Measurements from ENCODE around the gene PDCD2L. TPM values are rescaled to one million over a fixed set of nuclear protein-coding genes. Genes with fewer than 3 reads are reported as not detected.

The PDCD2L gene
- total RNA-seq, 1 experiment from 2014 or later: 43.4 TPM

DNA sequence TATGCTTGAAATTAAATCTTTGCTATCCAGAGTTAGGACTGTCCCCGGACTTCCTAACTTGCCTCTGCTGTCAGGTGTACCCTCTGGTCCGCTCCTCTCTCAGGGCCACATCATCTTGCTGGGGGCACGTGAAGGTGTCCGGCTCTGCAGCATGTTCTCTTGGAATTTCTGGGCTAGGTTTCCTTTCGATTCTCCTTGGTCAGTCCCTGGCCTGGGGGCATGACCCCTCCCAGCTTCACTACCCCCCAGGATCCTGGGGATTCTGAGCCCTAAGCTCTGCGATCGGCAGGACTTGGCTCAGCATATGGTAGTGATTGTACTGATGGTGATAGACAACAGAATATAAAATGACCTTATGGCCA, 44.3 kb upstream of the PDCD2L start:
- no peak for TF ChIP-seq GTF2I (CRISPR knock-in tag; conservative IDR thresholded peaks at IDR 0.05)
- no peaks in the 10 kb centered on the region for H3K27me3 Mint-ChIP-seq (ENCODE audit: low read depth)
- H3K9me3 Mint-ChIP-seq: no peaks in the 10 kb centered on the region
- ChIA-PET POLR2A (interaction anchor here (0.9 kb wide), 1 partner anchor 68 kb away, joined by 3 read pairs; the partner anchor contains the start of gene UBA2), CTCF (interaction anchor here (1.0 to 1.1 kb wide), 6 partner anchors 9 to 565 kb away, joined by 3 to 6 read pairs (median 4); no protein-coding TSS in a partner anchor)
- peaks cover under 1% of the 10 kb centered on the region for H3K36me3 Mint-ChIP-seq
- peak overlapping the region; percentile 66 for H3K4me3 Mint-ChIP-seq
- no peak for DNase-seq (ENCODE audit: low spot score)
- peak overlapping the region; percentile 92 for H3K27ac Mint-ChIP-seq
- ATAC-seq: no peak
- H3K4me1 Mint-ChIP-seq: peaks cover 43% of the 10 kb centered on the region

DNA sequence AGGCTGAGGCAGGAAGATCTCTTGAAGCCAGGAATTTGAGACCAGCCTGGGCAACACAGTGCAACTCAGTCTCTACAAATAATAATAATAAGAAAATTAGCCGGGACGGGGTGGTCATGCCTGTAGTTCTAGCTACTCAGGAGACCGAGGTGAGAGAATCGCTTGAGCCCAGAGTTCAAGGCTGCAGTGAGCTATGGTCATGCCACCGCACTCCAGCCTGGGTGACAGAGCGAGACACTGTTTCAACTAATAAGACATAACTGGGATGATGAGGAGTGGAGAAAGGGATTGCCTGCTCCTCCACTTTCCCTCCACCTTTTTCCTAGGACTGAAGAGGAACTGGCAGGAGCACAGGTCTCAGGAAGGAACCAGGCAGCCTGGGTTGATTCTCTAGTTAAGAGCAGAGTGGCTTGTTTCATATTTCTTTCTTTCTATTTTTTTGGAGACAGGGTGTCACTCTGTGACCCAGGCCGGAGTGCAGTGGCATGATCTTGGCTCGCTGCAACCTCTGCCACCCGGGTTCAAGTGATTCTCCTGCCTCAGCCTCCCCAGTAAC, 43.8 kb upstream of the PDCD2L start:
- no peak for DNase-seq (ENCODE audit: low spot score)
- POLR2A ChIA-PET: no interaction called here
- TF ChIP-seq, protein P1, sequence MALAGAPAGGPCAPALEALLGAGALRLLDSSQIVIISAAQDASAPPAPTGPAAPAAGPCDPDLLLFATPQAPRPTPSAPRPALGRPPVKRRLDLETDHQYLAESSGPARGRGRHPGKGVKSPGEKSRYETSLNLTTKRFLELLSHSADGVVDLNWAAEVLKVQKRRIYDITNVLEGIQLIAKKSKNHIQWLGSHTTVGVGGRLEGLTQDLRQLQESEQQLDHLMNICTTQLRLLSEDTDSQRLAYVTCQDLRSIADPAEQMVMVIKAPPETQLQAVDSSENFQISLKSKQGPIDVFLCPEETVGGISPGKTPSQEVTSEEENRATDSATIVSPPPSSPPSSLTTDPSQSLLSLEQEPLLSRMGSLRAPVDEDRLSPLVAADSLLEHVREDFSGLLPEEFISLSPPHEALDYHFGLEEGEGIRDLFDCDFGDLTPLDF (CRISPR knock-in tag; IDR thresholded peaks at IDR 0.05): no peak
- no peak for TF ChIP-seq NR2C2 (CRISPR knock-in tag; IDR thresholded peaks at IDR 0.05)
- TF ChIP-seq, protein P2, sequence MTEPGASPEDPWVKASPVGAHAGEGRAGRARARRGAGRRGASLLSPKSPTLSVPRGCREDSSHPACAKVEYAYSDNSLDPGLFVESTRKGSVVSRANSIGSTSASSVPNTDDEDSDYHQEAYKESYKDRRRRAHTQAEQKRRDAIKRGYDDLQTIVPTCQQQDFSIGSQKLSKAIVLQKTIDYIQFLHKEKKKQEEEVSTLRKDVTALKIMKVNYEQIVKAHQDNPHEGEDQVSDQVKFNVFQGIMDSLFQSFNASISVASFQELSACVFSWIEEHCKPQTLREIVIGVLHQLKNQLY (CRISPR knock-in tag; IDR thresholded peaks at IDR 0.05): no peak
- no peak for TF ChIP-seq SMAD4 (CRISPR knock-in tag; IDR thresholded peaks at IDR 0.05)
- no peak for TF ChIP-seq SOX15 (CRISPR knock-in tag; IDR thresholded peaks at IDR 0.05)
- TF ChIP-seq, protein P3, sequence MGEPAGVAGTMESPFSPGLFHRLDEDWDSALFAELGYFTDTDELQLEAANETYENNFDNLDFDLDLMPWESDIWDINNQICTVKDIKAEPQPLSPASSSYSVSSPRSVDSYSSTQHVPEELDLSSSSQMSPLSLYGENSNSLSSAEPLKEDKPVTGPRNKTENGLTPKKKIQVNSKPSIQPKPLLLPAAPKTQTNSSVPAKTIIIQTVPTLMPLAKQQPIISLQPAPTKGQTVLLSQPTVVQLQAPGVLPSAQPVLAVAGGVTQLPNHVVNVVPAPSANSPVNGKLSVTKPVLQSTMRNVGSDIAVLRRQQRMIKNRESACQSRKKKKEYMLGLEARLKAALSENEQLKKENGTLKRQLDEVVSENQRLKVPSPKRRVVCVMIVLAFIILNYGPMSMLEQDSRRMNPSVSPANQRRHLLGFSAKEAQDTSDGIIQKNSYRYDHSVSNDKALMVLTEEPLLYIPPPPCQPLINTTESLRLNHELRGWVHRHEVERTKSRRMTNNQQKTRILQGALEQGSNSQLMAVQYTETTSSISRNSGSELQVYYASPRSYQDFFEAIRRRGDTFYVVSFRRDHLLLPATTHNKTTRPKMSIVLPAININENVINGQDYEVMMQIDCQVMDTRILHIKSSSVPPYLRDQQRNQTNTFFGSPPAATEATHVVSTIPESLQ (CRISPR knock-in tag; IDR thresholded peaks at IDR 0.05): no peak
- no peak for TF ChIP-seq ZBTB21 (CRISPR knock-in tag; IDR thresholded peaks at IDR 0.05; ENCODE audit: borderline replicate concordance)
- TF ChIP-seq ZNF232 (CRISPR knock-in tag; IDR thresholded peaks at IDR 0.05): no peak
- no peak for TF ChIP-seq NR3C1 (CRISPR knock-in tag; conservative IDR thresholded peaks at IDR 0.05; ENCODE audit: low read depth)
- TF ChIP-seq, protein P4, sequence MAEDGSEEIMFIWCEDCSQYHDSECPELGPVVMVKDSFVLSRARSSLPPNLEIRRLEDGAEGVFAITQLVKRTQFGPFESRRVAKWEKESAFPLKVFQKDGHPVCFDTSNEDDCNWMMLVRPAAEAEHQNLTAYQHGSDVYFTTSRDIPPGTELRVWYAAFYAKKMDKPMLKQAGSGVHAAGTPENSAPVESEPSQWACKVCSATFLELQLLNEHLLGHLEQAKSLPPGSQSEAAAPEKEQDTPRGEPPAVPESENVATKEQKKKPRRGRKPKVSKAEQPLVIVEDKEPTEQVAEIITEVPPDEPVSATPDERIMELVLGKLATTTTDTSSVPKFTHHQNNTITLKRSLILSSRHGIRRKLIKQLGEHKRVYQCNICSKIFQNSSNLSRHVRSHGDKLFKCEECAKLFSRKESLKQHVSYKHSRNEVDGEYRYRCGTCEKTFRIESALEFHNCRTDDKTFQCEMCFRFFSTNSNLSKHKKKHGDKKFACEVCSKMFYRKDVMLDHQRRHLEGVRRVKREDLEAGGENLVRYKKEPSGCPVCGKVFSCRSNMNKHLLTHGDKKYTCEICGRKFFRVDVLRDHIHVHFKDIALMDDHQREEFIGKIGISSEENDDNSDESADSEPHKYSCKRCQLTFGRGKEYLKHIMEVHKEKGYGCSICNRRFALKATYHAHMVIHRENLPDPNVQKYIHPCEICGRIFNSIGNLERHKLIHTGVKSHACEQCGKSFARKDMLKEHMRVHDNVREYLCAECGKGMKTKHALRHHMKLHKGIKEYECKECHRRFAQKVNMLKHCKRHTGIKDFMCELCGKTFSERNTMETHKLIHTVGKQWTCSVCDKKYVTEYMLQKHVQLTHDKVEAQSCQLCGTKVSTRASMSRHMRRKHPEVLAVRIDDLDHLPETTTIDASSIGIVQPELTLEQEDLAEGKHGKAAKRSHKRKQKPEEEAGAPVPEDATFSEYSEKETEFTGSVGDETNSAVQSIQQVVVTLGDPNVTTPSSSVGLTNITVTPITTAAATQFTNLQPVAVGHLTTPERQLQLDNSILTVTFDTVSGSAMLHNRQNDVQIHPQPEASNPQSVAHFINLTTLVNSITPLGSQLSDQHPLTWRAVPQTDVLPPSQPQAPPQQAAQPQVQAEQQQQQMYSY (CRISPR knock-in tag; IDR thresholded peaks at IDR 0.05): no peak
- TF ChIP-seq, protein P5, sequence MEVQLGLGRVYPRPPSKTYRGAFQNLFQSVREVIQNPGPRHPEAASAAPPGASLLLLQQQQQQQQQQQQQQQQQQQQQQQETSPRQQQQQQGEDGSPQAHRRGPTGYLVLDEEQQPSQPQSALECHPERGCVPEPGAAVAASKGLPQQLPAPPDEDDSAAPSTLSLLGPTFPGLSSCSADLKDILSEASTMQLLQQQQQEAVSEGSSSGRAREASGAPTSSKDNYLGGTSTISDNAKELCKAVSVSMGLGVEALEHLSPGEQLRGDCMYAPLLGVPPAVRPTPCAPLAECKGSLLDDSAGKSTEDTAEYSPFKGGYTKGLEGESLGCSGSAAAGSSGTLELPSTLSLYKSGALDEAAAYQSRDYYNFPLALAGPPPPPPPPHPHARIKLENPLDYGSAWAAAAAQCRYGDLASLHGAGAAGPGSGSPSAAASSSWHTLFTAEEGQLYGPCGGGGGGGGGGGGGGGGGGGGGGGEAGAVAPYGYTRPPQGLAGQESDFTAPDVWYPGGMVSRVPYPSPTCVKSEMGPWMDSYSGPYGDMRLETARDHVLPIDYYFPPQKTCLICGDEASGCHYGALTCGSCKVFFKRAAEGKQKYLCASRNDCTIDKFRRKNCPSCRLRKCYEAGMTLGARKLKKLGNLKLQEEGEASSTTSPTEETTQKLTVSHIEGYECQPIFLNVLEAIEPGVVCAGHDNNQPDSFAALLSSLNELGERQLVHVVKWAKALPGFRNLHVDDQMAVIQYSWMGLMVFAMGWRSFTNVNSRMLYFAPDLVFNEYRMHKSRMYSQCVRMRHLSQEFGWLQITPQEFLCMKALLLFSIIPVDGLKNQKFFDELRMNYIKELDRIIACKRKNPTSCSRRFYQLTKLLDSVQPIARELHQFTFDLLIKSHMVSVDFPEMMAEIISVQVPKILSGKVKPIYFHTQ (CRISPR knock-in tag; IDR thresholded peaks at IDR 0.05): no peak
- TF ChIP-seq, protein P6, sequence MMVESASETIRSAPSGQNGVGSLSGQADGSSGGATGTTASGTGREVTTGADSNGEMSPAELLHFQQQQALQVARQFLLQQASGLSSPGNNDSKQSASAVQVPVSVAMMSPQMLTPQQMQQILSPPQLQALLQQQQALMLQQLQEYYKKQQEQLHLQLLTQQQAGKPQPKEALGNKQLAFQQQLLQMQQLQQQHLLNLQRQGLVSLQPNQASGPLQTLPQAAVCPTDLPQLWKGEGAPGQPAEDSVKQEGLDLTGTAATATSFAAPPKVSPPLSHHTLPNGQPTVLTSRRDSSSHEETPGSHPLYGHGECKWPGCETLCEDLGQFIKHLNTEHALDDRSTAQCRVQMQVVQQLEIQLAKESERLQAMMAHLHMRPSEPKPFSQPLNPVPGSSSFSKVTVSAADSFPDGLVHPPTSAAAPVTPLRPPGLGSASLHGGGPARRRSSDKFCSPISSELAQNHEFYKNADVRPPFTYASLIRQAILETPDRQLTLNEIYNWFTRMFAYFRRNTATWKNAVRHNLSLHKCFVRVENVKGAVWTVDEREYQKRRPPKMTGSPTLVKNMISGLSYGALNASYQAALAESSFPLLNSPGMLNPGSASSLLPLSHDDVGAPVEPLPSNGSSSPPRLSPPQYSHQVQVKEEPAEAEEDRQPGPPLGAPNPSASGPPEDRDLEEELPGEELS (CRISPR knock-in tag; IDR thresholded peaks at IDR 0.05): no peak
- TF ChIP-seq, protein P7, sequence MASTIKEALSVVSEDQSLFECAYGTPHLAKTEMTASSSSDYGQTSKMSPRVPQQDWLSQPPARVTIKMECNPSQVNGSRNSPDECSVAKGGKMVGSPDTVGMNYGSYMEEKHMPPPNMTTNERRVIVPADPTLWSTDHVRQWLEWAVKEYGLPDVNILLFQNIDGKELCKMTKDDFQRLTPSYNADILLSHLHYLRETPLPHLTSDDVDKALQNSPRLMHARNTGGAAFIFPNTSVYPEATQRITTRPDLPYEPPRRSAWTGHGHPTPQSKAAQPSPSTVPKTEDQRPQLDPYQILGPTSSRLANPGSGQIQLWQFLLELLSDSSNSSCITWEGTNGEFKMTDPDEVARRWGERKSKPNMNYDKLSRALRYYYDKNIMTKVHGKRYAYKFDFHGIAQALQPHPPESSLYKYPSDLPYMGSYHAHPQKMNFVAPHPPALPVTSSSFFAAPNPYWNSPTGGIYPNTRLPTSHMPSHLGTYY (CRISPR knock-in tag; IDR thresholded peaks at IDR 0.05): no peak
- no peak for TF ChIP-seq ZNF396 (CRISPR knock-in tag; IDR thresholded peaks at IDR 0.05; ENCODE audit: borderline replicate concordance)

More for the DNA sequence above, 43.8 kb upstream of the PDCD2L start:
- peak overlapping the region; percentile 92 for H3K27ac Mint-ChIP-seq
- H3K4me3 Mint-ChIP-seq: peak overlapping the region; percentile 66
- H3K9me3 Mint-ChIP-seq: no peaks in the 10 kb centered on the region
- peaks cover 43% of the 10 kb centered on the region for H3K4me1 Mint-ChIP-seq
- no peaks in the 10 kb centered on the region for H3K27me3 Mint-ChIP-seq (ENCODE audit: low read depth)
- no peaks in the 10 kb centered on the region for H3K36me3 Mint-ChIP-seq
- ATAC-seq: no peak
- CTCF ChIA-PET: interaction anchor here (1.1 kb wide), 1 partner anchor 264 kb away, joined by 3 read pairs; no protein-coding TSS in a partner anchor

Data from WTC11 (cell line).